ENCODE measurements around the gene DNAH14.

The DNAH14 gene

DNA sequence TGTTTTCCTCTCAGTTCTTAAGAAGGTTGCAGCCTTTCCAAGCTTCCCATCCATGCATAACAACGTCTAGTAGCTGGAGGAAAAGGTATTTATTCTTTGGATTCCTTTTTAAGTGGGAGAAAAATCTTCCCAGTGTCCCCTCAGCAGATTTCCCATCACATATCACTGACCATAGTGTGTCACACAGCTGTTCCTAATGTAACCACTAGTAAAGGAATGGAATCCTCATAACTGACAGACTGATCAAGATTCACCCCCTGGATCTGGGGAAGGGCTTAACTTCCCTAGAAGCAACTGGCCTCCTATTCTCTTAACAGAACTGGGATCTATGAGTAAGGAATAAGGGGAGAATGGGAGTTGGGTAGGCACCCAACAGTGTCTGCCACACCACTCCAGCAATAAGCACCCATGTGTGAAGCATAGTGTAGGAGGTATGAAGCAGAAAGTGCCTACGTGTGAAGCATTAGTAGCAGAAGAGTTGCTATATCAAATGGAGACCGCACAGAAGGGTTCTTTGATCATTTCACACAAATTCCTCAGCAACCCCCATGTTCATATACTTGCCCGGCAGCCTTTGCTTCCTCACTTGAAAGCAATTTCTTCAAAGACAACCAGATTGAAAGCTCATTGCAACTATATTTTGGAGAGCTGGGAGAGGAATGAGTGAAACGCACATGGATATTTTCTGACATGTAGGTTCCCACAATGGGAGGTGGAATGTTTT lies 28.2 kb upstream of the DNAH14 start:
- Histone ChIP-seq H4K20me1 (ENCODE audit: insufficient read depth) (no peaks in the 10 kb centered on the region), H3K9ac (no peak overlapping the region), H3K4me2 (no peak overlapping the region), H2AFZ (ENCODE audit: low read depth) (no peak overlapping the region), H3K79me2 (ENCODE audit: insufficient read depth, low read depth) (no peaks in the 10 kb centered on the region), H3K27me3 (ENCODE audit: insufficient read depth, low read depth) (no peaks in the 10 kb centered on the region), H3K4me1 (ENCODE audit: low read depth, poor library complexity, severe bottlenecking) (no peaks in the 10 kb centered on the region), H3K36me3 (ENCODE audit: insufficient read depth) (no peaks in the 10 kb centered on the region), H3K4me3 (IDR thresholded peaks at IDR 0.05; ENCODE audit: insufficient read depth, low read depth, low read length) (no peak overlapping the region), H3K27ac (no peak overlapping the region)
- TF ChIP-seq, protein P1, sequence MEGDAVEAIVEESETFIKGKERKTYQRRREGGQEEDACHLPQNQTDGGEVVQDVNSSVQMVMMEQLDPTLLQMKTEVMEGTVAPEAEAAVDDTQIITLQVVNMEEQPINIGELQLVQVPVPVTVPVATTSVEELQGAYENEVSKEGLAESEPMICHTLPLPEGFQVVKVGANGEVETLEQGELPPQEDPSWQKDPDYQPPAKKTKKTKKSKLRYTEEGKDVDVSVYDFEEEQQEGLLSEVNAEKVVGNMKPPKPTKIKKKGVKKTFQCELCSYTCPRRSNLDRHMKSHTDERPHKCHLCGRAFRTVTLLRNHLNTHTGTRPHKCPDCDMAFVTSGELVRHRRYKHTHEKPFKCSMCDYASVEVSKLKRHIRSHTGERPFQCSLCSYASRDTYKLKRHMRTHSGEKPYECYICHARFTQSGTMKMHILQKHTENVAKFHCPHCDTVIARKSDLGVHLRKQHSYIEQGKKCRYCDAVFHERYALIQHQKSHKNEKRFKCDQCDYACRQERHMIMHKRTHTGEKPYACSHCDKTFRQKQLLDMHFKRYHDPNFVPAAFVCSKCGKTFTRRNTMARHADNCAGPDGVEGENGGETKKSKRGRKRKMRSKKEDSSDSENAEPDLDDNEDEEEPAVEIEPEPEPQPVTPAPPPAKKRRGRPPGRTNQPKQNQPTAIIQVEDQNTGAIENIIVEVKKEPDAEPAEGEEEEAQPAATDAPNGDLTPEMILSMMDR (conservative IDR thresholded peaks at IDR 0.05; ENCODE audit: low read depth, low read length) = no peak

DNA sequence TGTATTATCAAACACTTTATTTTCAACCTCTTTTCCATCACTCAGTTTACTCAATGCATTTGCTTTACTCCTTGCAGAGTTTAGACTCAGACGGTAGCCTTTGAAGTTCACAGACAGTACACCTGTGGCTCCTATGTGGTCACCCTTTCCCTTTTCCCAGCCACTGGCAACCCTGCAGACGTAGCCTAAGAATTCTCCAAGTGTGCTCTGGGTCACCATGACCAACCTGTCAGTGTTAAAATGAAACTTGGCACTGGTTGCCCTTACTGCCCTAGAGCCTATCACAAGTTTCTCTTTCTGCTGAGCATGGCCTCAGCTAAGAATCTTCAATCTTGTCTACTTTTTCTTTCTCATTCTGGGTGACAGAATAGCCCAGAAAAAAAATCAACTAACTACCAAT lies 25.5 kb upstream of the DNAH14 start:
- Histone ChIP-seq H3K4me1 (ENCODE audit: low read depth, poor library complexity, severe bottlenecking) (no peaks in the 10 kb centered on the region), H3K27me3 (ENCODE audit: insufficient read depth, low read depth) (no peaks in the 10 kb centered on the region), H4K20me1 (ENCODE audit: insufficient read depth) (no peaks in the 10 kb centered on the region), H3K9ac (no peak overlapping the region), H3K27ac (no peak overlapping the region), H3K4me2 (no peak overlapping the region), H3K79me2 (ENCODE audit: insufficient read depth, low read depth) (no peaks in the 10 kb centered on the region), H3K4me3 (IDR thresholded peaks at IDR 0.05; ENCODE audit: insufficient read depth, low read depth, low read length) (no peak overlapping the region), H2AFZ (ENCODE audit: low read depth) (no peak overlapping the region), H3K36me3 (ENCODE audit: insufficient read depth) (no peaks in the 10 kb centered on the region)
- TF ChIP-seq, protein P1 (conservative IDR thresholded peaks at IDR 0.05; ENCODE audit: low read depth, low read length) = no peak

DNA sequence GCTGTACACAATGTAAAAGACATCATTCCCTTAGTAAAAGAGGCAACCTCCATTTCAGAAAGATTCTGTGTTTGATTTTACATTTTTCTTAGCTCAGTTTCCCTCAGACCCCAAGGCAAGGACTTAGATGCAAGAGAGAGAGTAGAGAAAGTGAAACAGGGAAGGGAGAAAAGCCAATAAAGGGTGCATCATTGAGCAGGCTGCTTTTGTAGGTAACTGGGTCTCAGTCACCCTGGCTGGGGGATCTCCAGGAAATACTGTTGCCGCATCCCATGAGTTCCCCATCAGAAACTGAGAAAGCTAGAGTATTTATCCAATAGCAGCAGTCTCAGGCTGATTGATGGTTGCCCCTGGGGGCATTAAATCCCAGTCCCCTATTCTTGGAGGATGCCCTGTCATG lies 23.1 kb upstream of the DNAH14 start:
- H2AFZ ChIP-seq (ENCODE audit: low read depth) = no peak overlapping the region
- no peaks in the 10 kb centered on the region for H3K4me1 ChIP-seq (ENCODE audit: low read depth, poor library complexity, severe bottlenecking)
- H4K20me1 ChIP-seq (ENCODE audit: insufficient read depth) = no peaks in the 10 kb centered on the region
- TF ChIP-seq, protein P1 (conservative IDR thresholded peaks at IDR 0.05; ENCODE audit: low read depth, low read length) = no peak
- H3K79me2 ChIP-seq (ENCODE audit: insufficient read depth, low read depth) = no peaks in the 10 kb centered on the region
- H3K4me3 ChIP-seq (IDR thresholded peaks at IDR 0.05; ENCODE audit: insufficient read depth, low read depth, low read length) = no peak overlapping the region
- H3K4me2 ChIP-seq = no peak overlapping the region
- H3K27me3 ChIP-seq (ENCODE audit: insufficient read depth, low read depth) = no peaks in the 10 kb centered on the region
- no peak overlapping the region for H3K27ac ChIP-seq
- H3K36me3 ChIP-seq (ENCODE audit: insufficient read depth) = no peaks in the 10 kb centered on the region
- no peak overlapping the region for H3K9ac ChIP-seq

DNA sequence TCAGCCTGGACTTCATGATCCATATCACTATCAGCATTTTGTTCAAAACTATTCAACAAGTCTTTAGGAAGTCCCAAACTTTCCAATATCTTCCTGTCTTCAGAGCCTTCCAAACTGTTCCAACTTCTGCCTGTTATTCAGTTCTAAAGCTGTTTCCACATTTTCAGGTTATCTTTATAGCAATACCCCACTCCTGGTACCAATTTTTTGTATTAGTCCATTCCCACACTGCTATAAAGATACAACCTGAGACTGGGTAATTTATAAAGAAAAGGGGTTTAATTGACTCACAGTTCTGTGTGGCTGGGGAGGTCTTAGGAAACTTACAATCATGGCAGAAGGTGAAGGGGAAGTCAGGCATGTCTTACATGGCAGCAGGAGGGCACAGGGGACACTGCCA lies 18.3 kb upstream of the DNAH14 start:
- Histone ChIP-seq H3K36me3 (ENCODE audit: insufficient read depth) (no peaks in the 10 kb centered on the region), H2AFZ (ENCODE audit: low read depth) (no peak overlapping the region), H3K4me1 (ENCODE audit: low read depth, poor library complexity, severe bottlenecking) (no peaks in the 10 kb centered on the region), H3K27ac (no peak overlapping the region), H3K27me3 (ENCODE audit: insufficient read depth, low read depth) (no peaks in the 10 kb centered on the region), H3K79me2 (ENCODE audit: insufficient read depth, low read depth) (no peaks in the 10 kb centered on the region), H3K4me3 (IDR thresholded peaks at IDR 0.05; ENCODE audit: insufficient read depth, low read depth, low read length) (no peak overlapping the region), H3K9ac (no peak overlapping the region), H4K20me1 (ENCODE audit: insufficient read depth) (no peaks in the 10 kb centered on the region), H3K4me2 (no peak overlapping the region)
- TF ChIP-seq, protein P1 (conservative IDR thresholded peaks at IDR 0.05; ENCODE audit: low read depth, low read length) = no peak
